ENCODE results near the gene ZNF784.

Gene ZNF784

GRCh38 chr19:55602104-55603001, 22.0 kb downstream of the ZNF784 start:
- no peak for DNase-seq (ENCODE audit: low spot score)

DNA sequence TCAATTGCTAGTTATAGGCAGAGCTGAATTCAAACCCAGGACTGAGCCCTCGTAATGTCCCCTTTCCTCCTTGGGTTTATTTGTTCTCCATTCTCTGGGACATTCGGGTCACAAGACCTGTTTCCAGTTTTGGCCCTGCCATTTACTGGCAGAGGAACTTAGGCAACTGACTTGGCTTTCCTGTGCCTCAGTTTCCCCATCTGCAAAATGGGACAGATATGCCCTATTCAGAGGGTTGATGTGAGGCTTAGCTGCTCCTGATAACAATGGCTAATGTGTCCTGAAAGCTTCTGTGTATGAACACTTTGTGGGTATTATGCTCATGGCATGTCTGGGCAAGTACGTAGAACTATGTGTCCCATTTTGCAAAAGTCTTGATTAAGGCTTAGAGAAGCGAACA, 23.3 kb downstream of the ZNF784 start:
- DNase-seq (ENCODE audit: low spot score) = no peak

DNA sequence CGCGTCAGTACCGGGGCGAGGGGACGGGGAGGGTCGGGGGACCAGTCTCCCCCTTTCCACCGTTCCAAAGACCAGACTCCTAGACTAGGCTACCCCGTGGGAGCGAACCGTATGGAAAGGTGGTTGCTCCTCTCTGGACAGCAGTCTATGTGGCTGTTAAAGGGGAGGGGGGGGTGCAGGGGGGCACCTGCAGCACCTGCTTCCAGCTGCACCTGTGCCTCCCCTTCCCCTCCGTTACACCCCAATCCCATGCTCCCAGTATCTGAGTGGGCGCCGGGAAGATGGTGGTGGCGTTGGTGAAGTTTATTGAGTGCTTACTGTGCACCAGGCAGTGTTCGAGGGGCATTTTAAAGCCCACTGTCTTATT, 23.7 kb downstream of the ZNF784 start:
- DNase-seq (ENCODE audit: low spot score) = no peak

- DNase-seq (ENCODE audit: low spot score) = peak; percentile 83
These were observed 24.3 kb downstream of the ZNF784 start, which contains the start of gene ZNF524 for GRCh38 chr19:55599842-55600661. TSS of gene ZNF524 (plus strand) at chr19:55600288. CDS start at chr19:55602113, 1,825 bp downstream.

GRCh38 chr19:55599468-55599841, 24.9 kb downstream of the ZNF784 start, which contains the start of gene FIZ1:
TSS of gene FIZ1 (minus strand) at chr19:55599517. CDS start at chr19:55597865, 1,652 bp downstream.
- peak; percentile 97 for DNase-seq (ENCODE audit: low spot score)

DNA sequence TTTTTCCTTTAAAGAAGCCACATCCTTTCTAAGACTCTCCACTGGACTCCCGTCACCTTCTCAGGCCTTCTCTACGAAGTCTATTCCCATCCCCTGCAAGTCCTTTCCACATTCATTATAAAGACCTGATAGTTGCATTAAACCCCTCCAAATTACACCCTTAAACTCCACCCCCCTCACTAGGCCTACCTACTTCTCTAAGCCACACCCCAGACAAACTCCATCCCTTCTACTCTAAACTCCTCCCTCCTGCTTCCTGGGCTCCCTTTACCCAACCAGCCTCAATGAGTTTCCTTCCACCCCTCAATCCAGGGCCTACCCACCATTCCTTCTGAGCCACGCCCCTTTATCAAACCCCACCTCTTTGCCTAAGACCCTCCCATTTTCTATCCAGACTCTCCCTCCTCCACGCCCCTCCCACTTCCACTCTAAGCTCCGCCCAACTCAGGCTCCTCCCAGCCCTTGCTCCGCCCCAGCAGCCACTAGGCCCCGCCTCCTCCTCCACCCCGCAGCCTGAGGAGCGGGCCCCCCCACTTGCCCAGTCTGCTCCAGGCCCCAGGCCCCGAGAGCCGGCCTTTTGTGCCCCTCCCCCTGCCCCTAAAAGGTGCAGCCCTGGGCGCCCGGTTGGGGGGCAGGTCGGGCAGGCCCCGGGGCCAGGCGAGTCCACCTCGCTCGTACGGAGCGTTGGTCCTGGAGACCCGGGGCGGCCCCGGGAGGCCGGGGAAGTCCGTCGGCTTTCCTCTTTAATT, 25.5 kb downstream of the ZNF784 start:
- peak; percentile 86 for DNase-seq (ENCODE audit: low spot score)

DNA sequence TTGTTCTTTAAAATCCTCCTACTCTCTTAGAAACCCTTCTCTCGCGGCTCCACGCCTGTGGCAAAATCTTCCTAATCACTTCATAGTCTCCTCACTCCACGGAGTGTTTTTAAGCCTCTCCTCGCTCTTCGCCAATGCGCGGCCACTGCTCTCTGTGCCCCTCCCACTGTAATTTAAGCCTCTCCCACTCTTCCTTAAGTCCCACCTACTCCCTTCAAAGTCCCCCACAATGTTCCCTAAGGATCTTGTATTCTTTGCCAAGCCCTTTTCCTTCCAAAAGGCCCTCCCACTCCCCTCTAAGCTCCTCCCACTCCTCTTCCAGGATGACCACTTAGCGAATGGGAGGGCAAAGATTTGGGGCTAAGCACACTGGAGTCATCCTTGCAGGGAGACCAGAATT, 26.3 kb downstream of the ZNF784 start:
- no peak for DNase-seq (ENCODE audit: low spot score)

- no peak for DNase-seq (ENCODE audit: low spot score)
These were observed 26.9 kb downstream of the ZNF784 start for GRCh38 chr19:55597501-55597921.

DNA sequence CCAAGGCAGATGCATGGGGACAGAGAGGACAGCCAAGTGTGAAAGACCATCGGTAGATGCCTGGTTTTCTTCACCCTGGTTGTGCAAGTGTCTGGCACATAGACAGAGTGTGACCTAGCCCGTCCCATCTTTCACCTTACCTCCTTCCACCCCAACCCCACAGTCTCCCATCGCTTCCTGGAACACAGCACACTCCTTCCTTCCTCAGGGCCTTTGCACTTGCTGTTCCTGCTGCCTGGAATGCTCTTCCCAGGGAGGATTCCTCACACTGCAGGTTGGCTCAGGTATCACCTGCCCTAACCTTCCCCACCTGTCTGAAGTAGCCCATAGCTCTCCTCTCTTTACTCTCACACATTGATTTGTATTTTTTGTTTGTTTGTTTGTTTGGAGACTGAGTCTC, 28.1 kb downstream of the ZNF784 start:
- DNase-seq (ENCODE audit: low spot score) = no peak

DNA sequence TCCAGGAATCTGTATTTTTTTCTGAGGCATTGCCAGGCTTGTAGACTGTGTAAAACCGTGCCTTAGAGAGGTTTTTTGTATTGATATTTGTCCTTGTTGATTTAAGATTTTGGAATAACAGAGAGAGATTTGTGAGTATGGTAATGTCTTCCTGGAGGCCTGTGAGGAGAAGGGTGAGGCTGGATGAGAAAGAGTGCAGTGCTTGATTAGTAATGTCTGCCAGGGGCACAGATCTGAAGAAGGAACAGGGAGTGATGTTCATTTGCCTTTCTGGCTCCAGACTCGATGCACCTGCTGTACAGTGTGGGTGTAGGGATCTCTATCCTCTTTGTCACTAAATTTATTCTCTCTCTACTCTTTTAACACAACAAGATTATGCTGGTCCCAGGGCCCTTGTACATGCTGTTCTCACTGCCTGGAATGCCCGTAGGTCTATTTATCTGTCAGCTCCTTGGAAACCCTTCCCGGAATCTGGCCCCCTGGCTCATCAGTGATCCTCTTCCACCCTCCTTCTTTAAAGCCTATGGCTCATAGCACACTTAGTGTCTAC, 29.3 kb downstream of the ZNF784 start:
- no peak for DNase-seq (ENCODE audit: low spot score)

GRCh38 chr19:55593096-55593772, 31.1 kb downstream of the ZNF784 start:
- no peak for DNase-seq (ENCODE audit: low spot score)

DNA sequence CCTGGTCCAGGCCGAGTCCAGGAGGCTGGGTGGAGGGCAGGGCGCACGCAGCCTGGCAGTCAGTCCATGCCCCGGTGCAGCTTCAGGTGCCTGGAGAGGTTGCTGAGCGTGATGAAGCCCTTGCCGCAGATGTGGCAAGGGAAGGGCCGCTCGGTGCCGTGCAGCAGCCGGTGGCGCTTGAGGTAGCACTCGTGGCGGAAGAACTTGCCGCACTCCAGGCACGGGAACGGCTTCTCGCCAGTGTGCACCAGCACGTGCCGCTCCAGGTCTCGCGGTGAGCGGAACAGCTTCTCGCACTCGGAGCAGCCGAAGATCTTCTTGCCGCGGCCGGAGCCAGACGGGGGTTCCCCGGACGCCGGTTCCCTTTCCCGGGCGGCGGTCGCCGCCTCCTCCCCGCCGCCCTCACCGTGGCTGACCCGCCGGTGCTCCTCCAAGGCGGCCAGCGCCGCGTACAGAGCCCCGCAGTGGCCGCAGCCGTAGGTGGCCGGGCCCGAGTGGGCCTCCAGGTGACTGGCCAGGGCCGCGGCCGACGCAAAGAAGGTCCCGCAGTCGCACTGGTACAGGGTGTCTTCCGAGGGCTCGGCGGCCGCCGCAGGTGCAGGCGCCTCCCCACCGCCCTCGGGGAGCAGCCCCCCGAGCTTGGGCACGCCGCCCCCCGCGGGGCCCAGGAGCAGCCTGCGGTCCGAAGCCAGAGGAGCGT, 31.8 kb downstream of the ZNF784 start:
- DNase-seq (ENCODE audit: low spot score) = no peak

- no peak for DNase-seq (ENCODE audit: low spot score)
These were observed 32.8 kb downstream of the ZNF784 start for GRCh38 chr19:55591555-55591954.

DNA sequence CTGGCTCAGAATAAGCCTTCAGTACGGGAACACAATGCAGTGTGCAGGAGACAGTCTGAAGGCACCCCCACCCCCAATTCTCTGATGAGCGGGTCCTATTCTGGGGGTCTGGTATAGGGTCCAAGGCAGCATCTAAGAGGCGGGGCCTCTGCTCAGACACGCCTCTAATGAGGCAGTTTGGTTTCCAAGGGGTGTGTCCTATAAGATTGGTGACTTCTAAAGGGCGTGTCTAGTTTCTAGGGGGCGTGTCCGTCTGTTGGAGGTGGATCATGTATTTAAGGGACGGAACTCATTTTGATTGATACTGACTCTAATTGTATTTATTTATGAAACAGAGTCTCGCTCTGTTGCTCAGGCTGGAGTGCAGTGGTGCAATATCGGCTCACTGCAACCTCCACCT, 33.7 kb downstream of the ZNF784 start:
- no peak for DNase-seq (ENCODE audit: low spot score)

GRCh38 chr19:55590109-55590508, 34.3 kb downstream of the ZNF784 start:
- DNase-seq (ENCODE audit: low spot score) = no peak

- no peak for DNase-seq (ENCODE audit: low spot score)
These were observed 35.6 kb downstream of the ZNF784 start for GRCh38 chr19:55588738-55589137.

GRCh38 chr19:55586976-55587668, 37.2 kb downstream of the ZNF784 start:
- peak; percentile 85 for DNase-seq (ENCODE audit: low spot score)

DNA sequence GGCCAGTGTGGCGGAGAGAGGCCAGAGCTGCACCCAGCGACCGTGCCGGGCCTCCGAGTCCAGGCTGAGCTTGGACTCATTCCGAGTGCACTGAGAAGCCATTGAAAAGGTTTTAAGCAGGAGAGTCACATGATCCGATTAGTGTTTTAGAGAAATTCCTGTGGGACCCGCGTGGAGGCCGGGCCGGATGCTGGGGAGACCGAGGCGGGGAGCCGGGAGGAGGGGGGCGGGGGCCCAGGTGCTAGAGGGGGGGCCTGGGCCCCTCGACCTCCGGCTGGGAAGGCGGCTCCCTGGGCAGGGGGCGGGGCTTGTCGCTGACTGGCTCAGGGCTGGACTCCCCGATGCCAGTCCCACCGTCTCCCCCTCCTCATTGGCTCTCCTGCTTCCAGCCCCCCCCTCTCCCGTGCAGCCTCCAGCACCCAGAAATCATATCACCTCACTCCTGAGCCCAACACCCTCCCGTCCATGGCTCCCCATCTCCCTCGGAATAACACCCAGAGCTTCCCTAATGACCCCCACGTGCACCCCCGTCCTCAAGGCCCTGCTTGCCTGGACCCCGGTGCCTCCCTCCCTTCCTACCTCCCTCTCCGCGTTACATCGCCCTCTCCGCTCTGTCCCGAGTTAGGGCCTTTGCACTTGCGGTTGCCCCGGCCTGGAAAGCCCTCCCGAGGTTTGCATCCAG, 38.6 kb downstream of the ZNF784 start:
- DNase-seq (ENCODE audit: low spot score) = peak; percentile 46

GRCh38 chr19:55584871-55585270, 39.5 kb downstream of the ZNF784 start:
- DNase-seq (ENCODE audit: low spot score) = no peak
